HFF-Myc (cell line): Measurements from ENCODE around the gene SLC22A31.

Source experiments
- DNase-seq: peaks from one replicate; pipeline ENCODE4 v3.0.0-alpha.2; 2011; ENCODE audit warnings: low read depth; ENCODE audit errors: extremely low read depth
- H3K4me3 ChIP-seq: replicated peaks from 2 replicates; pipeline ENCODE4 v1.5.1; 2011; ENCODE audit warnings: low read depth, mild to moderate bottlenecking, control low read depth, low read length
- CTCF ChIP-seq: IDR thresholded peaks from 2 replicates; pipeline ENCODE4 v1.5.1; 2012; ENCODE audit warnings: mild to moderate bottlenecking, low read depth, low read length, control low read depth; ENCODE audit errors: missing control alignments

The SLC22A31 gene

GRCh38 chr16:89179656-89180315 lies 20.6 kb downstream of the SLC22A31 start:
- no peak overlapping the region for H3K4me3 ChIP-seq
- no peak for TF ChIP-seq CTCF
- no peak for DNase-seq

- DNase-seq = no peak
- H3K4me3 ChIP-seq = no peak overlapping the region
- no peak for TF ChIP-seq CTCF
Observed at GRCh38 chr16:89179148-89179484, 21.2 kb downstream of the SLC22A31 start.

- DNase-seq = no peak
- no peak overlapping the region for H3K4me3 ChIP-seq
- no peak for TF ChIP-seq CTCF
Observed at GRCh38 chr16:89178453-89179147, 21.7 kb downstream of the SLC22A31 start.

- DNase-seq = no peak
- no peak for TF ChIP-seq CTCF
- no peak overlapping the region for H3K4me3 ChIP-seq
Observed at GRCh38 chr16:89177501-89177900, 22.8 kb downstream of the SLC22A31 start.

GRCh38 chr16:89176717-89177116 lies 23.6 kb downstream of the SLC22A31 start:
- no peak for TF ChIP-seq CTCF
- no peak overlapping the region for H3K4me3 ChIP-seq
- DNase-seq = no peak

GRCh38 chr16:89176147-89176690 lies 24.1 kb downstream of the SLC22A31 start:
- no peak overlapping the region for H3K4me3 ChIP-seq
- DNase-seq = no peak
- TF ChIP-seq CTCF = no peak
